Erythroblast (primary cell): ENCODE measurements around the gene CXCL1.

Source experiments
- GATA1 ChIP-seq: IDR thresholded peaks from 2 replicates; pipeline ENCODE4 v1.6.1; 2011; ENCODE audit warnings: low read depth, mild to moderate bottlenecking, control low read depth, low read length, moderate library complexity
- POLR2A ChIP-seq: IDR thresholded peaks from 2 replicates; pipeline ENCODE4 v1.6.1; 2011; ENCODE audit warnings: mild to moderate bottlenecking, low read length

GRCh38 chr4:73864365-73864764 is 4.8 kb upstream of the CXCL1 start:
- no peak for TF ChIP-seq POLR2A
- TF ChIP-seq GATA1: no peak
